H1 (cell line): ENCODE results near the gene AEBP1. TPM values are rescaled to one million over a fixed set of nuclear protein-coding genes. Genes with fewer than 3 reads are reported as not detected.

Experiments
- CTCF ChIA-PET: fragments of 300-600 bp; sonication (Branson Sonifier 250); formaldehyde crosslinking; loops from one replicate; lab custom pipeline; 2021; ENCODE audit not compliant: partially characterized antibody; lab: Charles Lee
- POLR2A ChIA-PET: fragments of 300-600 bp; sonication (Branson Sonifier 250); formaldehyde crosslinking; loops from one replicate; lab custom pipeline; 2021; ENCODE audit warnings: inconsistent platforms; ENCODE audit not compliant: partially characterized antibody; lab: Charles Lee
- DNase-seq, 2 experiments: peaks; one replicate each; pipeline versions ENCODE4 v3.0.0 to v3.0.0-alpha.2; 2010 to 2022; ENCODE audit warnings: low spot score in 2 of 2, low read depth in 1 of 2, mixed read lengths in 1 of 2
- FAIRE-seq: peaks from 2 replicates; lab custom pipeline; 2011; peaks lifted over from hg19 to GRCh38; lab: Jason Lieb, UNC
- H2AFZ ChIP-seq: 2 replicates; pipeline ENCODE4 v1.8.1; 2012; ENCODE audit warnings: low read length, inconsistent platforms
- H2AK5ac ChIP-seq: 2 replicates; pipeline ENCODE4 v1.6.1; 2013; ENCODE audit warnings: low read depth, low read length
- H2BK120ac ChIP-seq: replicated peaks from 2 replicates; pipeline ENCODE3; 2013; ENCODE audit warnings: low read depth, low read length, inconsistent platforms
- H2BK12ac ChIP-seq: 2 replicates; pipeline ENCODE4 v1.6.1; 2013; ENCODE audit warnings: low read depth, low read length
- H2BK15ac ChIP-seq: 2 replicates; pipeline ENCODE4 v1.6.1; 2013; ENCODE audit warnings: low read length
- H2BK20ac ChIP-seq: 2 replicates; pipeline ENCODE4 v1.6.1; 2013; ENCODE audit warnings: low read length
- H2BK5ac ChIP-seq: 2 replicates; pipeline ENCODE4 v1.6.1; 2013; ENCODE audit warnings: low read depth, low read length
- H3K14ac ChIP-seq: 2 replicates; pipeline ENCODE4 v1.6.1; 2013; ENCODE audit warnings: inconsistent platforms; ENCODE audit not compliant: insufficient read length
- H3K18ac ChIP-seq: 2 replicates; pipeline ENCODE4 v1.6.1; 2013; ENCODE audit warnings: low read length; ENCODE audit errors: extremely low read depth
- H3K23ac ChIP-seq: 2 replicates; pipeline ENCODE4 v1.6.1; 2013; ENCODE audit warnings: inconsistent platforms; ENCODE audit not compliant: insufficient read length
- H3K23me2 ChIP-seq: 2 replicates; pipeline ENCODE4 v1.6.1; 2013; ENCODE audit warnings: low read depth, low read length
- H3K27ac ChIP-seq: 2 replicates; pipeline ENCODE4 v1.6.1; 2011; ENCODE audit warnings: low read depth, low read length, inconsistent platforms
- H3K27me3 ChIP-seq, 4 experiments: replicated peaks in 1 of 4; 1 replicate in 1 of 4; 2 replicates in 3 of 4; pipeline versions ENCODE4 v1.6.1 to v1.8.1; 2011 to 2013; ENCODE audit warnings: low read length in 3 of 4, mild to moderate bottlenecking in 3 of 4, inconsistent platforms in 2 of 4, mixed read lengths in 2 of 4, moderate library complexity in 1 of 4; ENCODE audit not compliant: control insufficient read depth in 3 of 4, insufficient read depth in 3 of 4; ENCODE audit errors: extremely low read depth in 1 of 4
- H3K36me3 ChIP-seq, 4 experiments: 2 replicates each; pipeline versions ENCODE4 v1.6.1 to v1.8.1; 2011 to 2013; ENCODE audit warnings: mild to moderate bottlenecking in 4 of 4, low read length in 3 of 4, moderate library complexity in 2 of 4, control low read depth in 1 of 4, inconsistent platforms in 1 of 4; ENCODE audit not compliant: insufficient read depth in 4 of 4, control insufficient read depth in 2 of 4
- H3K4ac ChIP-seq: replicated peaks from 2 replicates; pipeline ENCODE3; 2013; ENCODE audit warnings: low read length, low read depth, mixed read lengths, inconsistent platforms; ENCODE audit not compliant: insufficient read length
- H3K4me1 ChIP-seq, 4 experiments: replicated peaks in 1 of 4; 1 replicate in 1 of 4; 2 replicates in 3 of 4; pipeline versions ENCODE4 v1.6.1 to v1.8.1; 2011 to 2013; ENCODE audit warnings: low read length in 3 of 4, inconsistent platforms in 2 of 4, mixed read lengths in 1 of 4; ENCODE audit not compliant: insufficient read depth in 4 of 4, control insufficient read depth in 3 of 4
- H3K4me2 ChIP-seq, 2 experiments: 2 replicates each; pipeline versions ENCODE4 v1.6.1 to v1.8.1; 2011 to 2013; ENCODE audit warnings: low read depth in 2 of 2, low read length in 2 of 2, control low read depth in 1 of 2, inconsistent platforms in 1 of 2, mild to moderate bottlenecking in 1 of 2; ENCODE audit not compliant: insufficient read depth in 1 of 2
- H3K4me3 ChIP-seq, 4 experiments: fragments of 200-600, 300-600 bp in 1 of 4; sonication (generic), shearing (Covaris generic), sonication (Bioruptor Twin) in 1 of 4; 2 replicates each; pipeline versions ENCODE4 v1.5.1 to v1.8.1; 2011 to 2016; ENCODE audit warnings: low read length in 4 of 4, low read depth in 3 of 4, control low read depth in 2 of 4, inconsistent platforms in 2 of 4, mild to moderate bottlenecking in 2 of 4, mixed read lengths in 1 of 4, moderate library complexity in 1 of 4; ENCODE audit not compliant: insufficient read depth in 2 of 4; ENCODE audit errors: extremely low read depth in 1 of 4
- H3K56ac ChIP-seq: replicated peaks from 2 replicates; pipeline ENCODE3; 2013; ENCODE audit warnings: low read depth, mild to moderate bottlenecking, mixed read lengths, low read length, inconsistent platforms; ENCODE audit not compliant: insufficient read length
- H3K79me1 ChIP-seq: 2 replicates; pipeline ENCODE4 v1.6.1; 2013; ENCODE audit warnings: low read depth, low read length, control low read depth
- H3K79me2 ChIP-seq, 2 experiments: 2 replicates each; pipeline versions ENCODE4 v1.6.1 to v1.8.1; 2012 to 2013; ENCODE audit warnings: low read length in 2 of 2, mild to moderate bottlenecking in 2 of 2, inconsistent platforms in 1 of 2; ENCODE audit not compliant: insufficient read depth in 2 of 2, control insufficient read depth in 1 of 2
- H3K9ac ChIP-seq, 4 experiments: replicated peaks in 1 of 4; 1 replicate in 1 of 4; 2 replicates in 3 of 4; pipeline versions ENCODE4 v1.6.1 to v1.8.1; 2011 to 2013; ENCODE audit warnings: low read depth in 3 of 4, low read length in 3 of 4, control low read depth in 2 of 4, mild to moderate bottlenecking in 2 of 4, moderate library complexity in 2 of 4, inconsistent platforms in 1 of 4; ENCODE audit errors: extremely low read depth in 1 of 4
- H3K9me3 ChIP-seq, 2 experiments: 2 replicates each; pipeline versions ENCODE4 v1.6.1 to v1.8.1; 2012 to 2013; ENCODE audit warnings: mild to moderate bottlenecking in 2 of 2, moderate library complexity in 2 of 2, control low read depth in 1 of 2, inconsistent platforms in 1 of 2, low read depth in 1 of 2, low read length in 1 of 2, mixed read lengths in 1 of 2; ENCODE audit not compliant: insufficient read depth in 2 of 2
- H4K20me1 ChIP-seq, 2 experiments: replicated peaks in 1 of 2; 2 replicates each; pipeline versions ENCODE3 to v1.8.1; 2011 to 2013; ENCODE audit warnings: inconsistent platforms in 2 of 2, low read length in 2 of 2, mild to moderate bottlenecking in 1 of 2; ENCODE audit not compliant: insufficient read depth in 2 of 2, control insufficient read depth in 1 of 2
- H4K5ac ChIP-seq: 2 replicates; pipeline ENCODE4 v1.6.1; 2013; ENCODE audit warnings: low read length, low read depth, mixed read lengths, inconsistent platforms; ENCODE audit not compliant: insufficient read length
- H4K8ac ChIP-seq: 2 replicates; pipeline ENCODE4 v1.8.0; 2013; ENCODE audit warnings: mild to moderate bottlenecking, moderate library complexity, low read length, inconsistent platforms; ENCODE audit not compliant: insufficient read depth; ENCODE audit errors: extremely low read depth
- H4K91ac ChIP-seq: replicated peaks from 2 replicates; pipeline ENCODE3; 2013; ENCODE audit warnings: low read length, mixed read lengths, inconsistent platforms; ENCODE audit not compliant: insufficient read length
- EGR1 ChIP-seq: IDR thresholded peaks from 2 replicates; pipeline ENCODE4 v1.6.1; 2011; ENCODE audit warnings: low read depth, low read length, borderline replicate concordance
- EP300 ChIP-seq, 2 experiments: IDR thresholded peaks; 1 replicate in 1 of 2; 2 replicates in 1 of 2; pipeline ENCODE4 v1.6.1; 2011 to 2012; ENCODE audit warnings: low read depth in 2 of 2, low read length in 2 of 2, mild to moderate bottlenecking in 2 of 2, borderline replicate concordance in 1 of 2, inconsistent platforms in 1 of 2, moderate library complexity in 1 of 2
- RAD21 ChIP-seq, 2 experiments: IDR thresholded peaks in 1 of 2; conservative IDR thresholded peaks in 1 of 2; 2 replicates each; pipeline ENCODE4 v1.6.1; 2011; ENCODE audit warnings: low read depth in 2 of 2, low read length in 2 of 2, improper control_type of control experiment in 1 of 2, inconsistent platforms in 1 of 2, mild to moderate bottlenecking in 1 of 2, moderate library complexity in 1 of 2
- RXRA ChIP-seq: IDR thresholded peaks from 2 replicates; pipeline ENCODE4 v1.6.1; 2011; ENCODE audit warnings: low read depth, mild to moderate bottlenecking, low read length, moderate library complexity; ENCODE audit not compliant: insufficient read depth
- WGBS, 2 experiments: shearing (Covaris generic) in 1 of 2; methylation state at CpG; one replicate each; pipeline versions ENCODE4 v1.1.6 to v1.1.7; 2013 to 2015; ENCODE audit warnings: low lambda C conversion rate in 2 of 2, mixed read lengths in 2 of 2, inconsistent platforms in 1 of 2, low coverage in 1 of 2, missing lambda C conversion rate in 1 of 2; ENCODE audit not compliant: insufficient replicate concordance in 2 of 2, insufficient coverage in 1 of 2, insufficient read length in 1 of 2; ENCODE audit errors: extremely low coverage in 1 of 2, missing lambda C conversion rate in 1 of 2; 5-methylcytosine and 5-hydroxymethylcytosine counted together
- polyA plus RNA-seq, 7 experiments: library from polyadenylated mRNA; depleted of rRNA in 3 of 7; stranded (reverse) in 5 of 7; unstranded in 2 of 7; fragments of >200 nt in 5 of 7; fragments of 200-250 nt in 2 of 7; gene quantifications; 1 replicate in 5 of 7; 2 replicates in 1 of 7; 4 replicates in 1 of 7; pipeline versions ENCODE4 v1.2.1 to v1.2.3, GENCODE V29; 2011 to 2013; ENCODE audit warnings: missing spikeins in 2 of 7, mixed read lengths in 2 of 7
- total RNA-seq: library from RNA; stranded (reverse); fragmentation: NEBNext Ultra II Directional; extraction: Animal tissue kit (Norgen Biotek cat#: 25700); gene quantifications from 2 replicates; pipeline ENCODE4 v1.2.1, GENCODE V29; 2021
- TF ChIP-seq, protein P1 (sequence below): IDR thresholded peaks from 2 replicates; pipeline ENCODE4 v1.6.1; 2011; ENCODE audit warnings: low read depth, mild to moderate bottlenecking, low read length; ENCODE audit not compliant: insufficient read depth
- TF ChIP-seq, protein P2 (sequence below): IDR thresholded peaks from 2 replicates; pipeline ENCODE4 v1.6.1; 2012; ENCODE audit warnings: inconsistent platforms

The AEBP1 gene
- total and polyA plus RNA-seq, 2 of the 8 experiments (the other 6 are each of a cell fraction or from before 2014, with no cell fraction given) = 10.4 to 41.2 TPM

DNA sequence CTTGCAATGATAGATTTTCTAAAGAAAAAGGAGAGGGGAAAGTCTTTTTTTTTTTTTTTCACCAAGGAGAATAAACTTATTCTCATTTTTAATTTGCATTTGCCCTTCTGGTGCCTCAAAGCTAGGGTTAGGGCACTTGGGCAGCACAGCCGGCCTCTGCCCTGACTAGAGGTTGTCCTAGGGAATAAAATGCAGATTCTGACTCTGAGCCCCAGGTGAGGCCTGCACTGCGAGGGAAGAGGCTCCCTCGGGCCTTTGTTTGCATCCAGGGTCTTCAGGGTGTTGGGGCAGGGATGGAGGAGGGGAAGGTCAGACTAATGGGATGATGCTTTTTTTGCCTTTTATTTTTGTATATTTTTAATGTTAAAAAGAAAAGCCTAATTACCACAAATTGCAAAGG, 29.1 kb downstream of the AEBP1 start:
- H2AK5ac ChIP-seq = no peak overlapping the region
- TF ChIP-seq RAD21 (IDR thresholded peaks at IDR 0.05 in 1 of 2, conservative IDR thresholded peaks at IDR 0.05 in 1 of 2; ENCODE audit: low read depth in 2 of 2, low read length in 2 of 2) = no peak
- no peak for TF ChIP-seq EGR1
- TF ChIP-seq RXRA = no peak
- no peak for TF ChIP-seq EP300 (IDR thresholded peaks at IDR 0.05; ENCODE audit: borderline replicate concordance in 1 of 2, low read depth in 2 of 2, low read length in 2 of 2)
- TF ChIP-seq, protein P1, sequence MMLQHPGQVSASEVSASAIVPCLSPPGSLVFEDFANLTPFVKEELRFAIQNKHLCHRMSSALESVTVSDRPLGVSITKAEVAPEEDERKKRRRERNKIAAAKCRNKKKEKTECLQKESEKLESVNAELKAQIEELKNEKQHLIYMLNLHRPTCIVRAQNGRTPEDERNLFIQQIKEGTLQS = no peak
- TF ChIP-seq, protein P2, sequence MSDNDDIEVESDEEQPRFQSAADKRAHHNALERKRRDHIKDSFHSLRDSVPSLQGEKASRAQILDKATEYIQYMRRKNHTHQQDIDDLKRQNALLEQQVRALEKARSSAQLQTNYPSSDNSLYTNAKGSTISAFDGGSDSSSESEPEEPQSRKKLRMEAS = no peak
- H2BK15ac ChIP-seq = no peak overlapping the region
- no peak overlapping the region for H2BK12ac ChIP-seq
- peaks cover 0 to 2% of the 10 kb centered on the region in 2 experiments for H4K20me1 ChIP-seq
- no peak overlapping the region for H3K9ac ChIP-seq
- H3K4me3 ChIP-seq = no peak overlapping the region
- no peak overlapping the region for H3K18ac ChIP-seq
- no peaks in the 10 kb centered on the region for H3K79me2 ChIP-seq
- no peak overlapping the region for H3K4me2 ChIP-seq
- no peak overlapping the region for H4K91ac ChIP-seq
- H3K4ac ChIP-seq = no peak overlapping the region
- H4K5ac ChIP-seq = no peak overlapping the region
- CTCF ChIA-PET = interaction anchor here (0.6 to 4.2 kb wide), 5 partner anchors 14 to 86 kb away, joined by 3 to 45 read pairs (median 3); no protein-coding TSS in a partner anchor
- H3K79me1 ChIP-seq = no peaks in the 10 kb centered on the region
- H2AFZ ChIP-seq = no peak overlapping the region
- H3K23ac ChIP-seq = no peak overlapping the region
- H3K27me3 ChIP-seq = peaks cover 0 to 16% (median 6%) of the 10 kb centered on the region in 4 experiments; a peak in 6 of 7 replicates
- DNase-seq = no peak
- FAIRE-seq = no peak
- POLR2A ChIA-PET = interaction anchor here (1.6 kb wide), 1 partner anchor 15 kb away, joined by 6 read pairs; no protein-coding TSS in a partner anchor
- no peaks in the 10 kb centered on the region for H3K9me3 ChIP-seq
- H2BK5ac ChIP-seq = no peak overlapping the region
- no peak overlapping the region for H2BK20ac ChIP-seq
- H3K14ac ChIP-seq = no peak overlapping the region
- peaks cover 0 to 12% (median 3%) of the 10 kb centered on the region in 4 experiments; a peak in 4 of 7 replicates for H3K4me1 ChIP-seq
- H3K23me2 ChIP-seq = no peaks in the 10 kb centered on the region; the same call in 1 of the 2 replicates
- H3K56ac ChIP-seq = no peak overlapping the region
- no peak overlapping the region for H3K27ac ChIP-seq
- H4K8ac ChIP-seq = no peak overlapping the region
- no peaks in the 10 kb centered on the region for H3K36me3 ChIP-seq
- WGBS, 2 experiments = 35% methylated on average over 3 of the region's 3 CpGs; no CpG with 5 or more reads in 1 of the 2 experiments
- H2BK120ac ChIP-seq = no peak overlapping the region
